Measurements from ENCODE around the gene UVSSA.

UVSSA gene

GRCh38 chr4:1380368-1381151 is 33.6 kb downstream of the UVSSA start:
- CTCF ChIA-PET, result no interaction called here

GRCh38 chr4:1381181-1381621 is 34.2 kb downstream of the UVSSA start:
- DNase-seq (ENCODE audit: extremely low spot score), result no peak
- TF ChIP-seq, protein P1, sequence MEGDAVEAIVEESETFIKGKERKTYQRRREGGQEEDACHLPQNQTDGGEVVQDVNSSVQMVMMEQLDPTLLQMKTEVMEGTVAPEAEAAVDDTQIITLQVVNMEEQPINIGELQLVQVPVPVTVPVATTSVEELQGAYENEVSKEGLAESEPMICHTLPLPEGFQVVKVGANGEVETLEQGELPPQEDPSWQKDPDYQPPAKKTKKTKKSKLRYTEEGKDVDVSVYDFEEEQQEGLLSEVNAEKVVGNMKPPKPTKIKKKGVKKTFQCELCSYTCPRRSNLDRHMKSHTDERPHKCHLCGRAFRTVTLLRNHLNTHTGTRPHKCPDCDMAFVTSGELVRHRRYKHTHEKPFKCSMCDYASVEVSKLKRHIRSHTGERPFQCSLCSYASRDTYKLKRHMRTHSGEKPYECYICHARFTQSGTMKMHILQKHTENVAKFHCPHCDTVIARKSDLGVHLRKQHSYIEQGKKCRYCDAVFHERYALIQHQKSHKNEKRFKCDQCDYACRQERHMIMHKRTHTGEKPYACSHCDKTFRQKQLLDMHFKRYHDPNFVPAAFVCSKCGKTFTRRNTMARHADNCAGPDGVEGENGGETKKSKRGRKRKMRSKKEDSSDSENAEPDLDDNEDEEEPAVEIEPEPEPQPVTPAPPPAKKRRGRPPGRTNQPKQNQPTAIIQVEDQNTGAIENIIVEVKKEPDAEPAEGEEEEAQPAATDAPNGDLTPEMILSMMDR (IDR thresholded peaks at IDR 0.05; ENCODE audit: control extremely low read depth, extremely low read depth, low read depth, missing control alignments), result no peak
- ChIA-PET CTCF (no interaction called here), POLR2A (interaction anchor here (0.7 kb wide), 1 partner anchor 416 kb away, joined by 7 read pairs; no protein-coding TSS in a partner anchor)

More at GRCh38 chr4:1380368-1381151, 33.6 kb downstream of the UVSSA start:
- POLR2A ChIA-PET, result no interaction called here
- TF ChIP-seq, protein P1 (IDR thresholded peaks at IDR 0.05; ENCODE audit: control extremely low read depth, extremely low read depth, low read depth, missing control alignments), result no peak
- DNase-seq (ENCODE audit: extremely low spot score), result no peak

DNA sequence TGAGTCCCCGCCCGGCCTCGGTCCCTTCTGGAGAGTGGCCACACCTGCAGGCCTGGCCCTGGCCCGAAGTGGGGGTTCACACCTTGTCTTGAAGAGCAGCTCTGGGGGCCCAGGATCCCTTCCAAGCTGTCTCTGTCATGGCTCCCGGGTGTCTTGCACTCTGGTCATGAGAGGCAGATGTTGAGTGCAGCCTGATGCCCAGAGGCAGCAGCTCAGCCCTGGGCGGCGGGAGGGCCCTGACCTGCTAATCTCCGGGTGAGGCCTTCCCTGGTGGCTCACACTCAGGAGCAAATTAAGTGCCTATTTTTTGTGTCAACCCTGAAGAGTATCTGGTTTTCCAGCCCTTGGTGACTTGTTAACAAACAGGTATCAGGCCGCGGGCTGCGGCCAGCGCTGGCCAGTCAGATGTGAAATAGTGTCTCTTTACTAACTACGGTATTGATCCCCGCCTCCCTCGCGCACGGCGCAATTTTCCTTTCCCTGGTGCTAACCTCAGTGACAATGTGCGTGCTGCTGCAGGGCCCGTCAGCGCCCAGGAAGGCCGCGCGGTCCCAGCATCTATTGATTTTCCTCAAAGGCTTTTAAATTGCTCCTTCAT is 35.0 kb downstream of the UVSSA start:
- CTCF ChIA-PET, result no interaction called here
- POLR2A ChIA-PET, result interaction anchor here (0.7 kb wide), 1 partner anchor 417 kb away, joined by 7 read pairs; no protein-coding TSS in a partner anchor
- TF ChIP-seq, protein P1 (IDR thresholded peaks at IDR 0.05; ENCODE audit: control extremely low read depth, extremely low read depth, low read depth, missing control alignments), result no peak
- DNase-seq (ENCODE audit: extremely low spot score), result no peak

DNA sequence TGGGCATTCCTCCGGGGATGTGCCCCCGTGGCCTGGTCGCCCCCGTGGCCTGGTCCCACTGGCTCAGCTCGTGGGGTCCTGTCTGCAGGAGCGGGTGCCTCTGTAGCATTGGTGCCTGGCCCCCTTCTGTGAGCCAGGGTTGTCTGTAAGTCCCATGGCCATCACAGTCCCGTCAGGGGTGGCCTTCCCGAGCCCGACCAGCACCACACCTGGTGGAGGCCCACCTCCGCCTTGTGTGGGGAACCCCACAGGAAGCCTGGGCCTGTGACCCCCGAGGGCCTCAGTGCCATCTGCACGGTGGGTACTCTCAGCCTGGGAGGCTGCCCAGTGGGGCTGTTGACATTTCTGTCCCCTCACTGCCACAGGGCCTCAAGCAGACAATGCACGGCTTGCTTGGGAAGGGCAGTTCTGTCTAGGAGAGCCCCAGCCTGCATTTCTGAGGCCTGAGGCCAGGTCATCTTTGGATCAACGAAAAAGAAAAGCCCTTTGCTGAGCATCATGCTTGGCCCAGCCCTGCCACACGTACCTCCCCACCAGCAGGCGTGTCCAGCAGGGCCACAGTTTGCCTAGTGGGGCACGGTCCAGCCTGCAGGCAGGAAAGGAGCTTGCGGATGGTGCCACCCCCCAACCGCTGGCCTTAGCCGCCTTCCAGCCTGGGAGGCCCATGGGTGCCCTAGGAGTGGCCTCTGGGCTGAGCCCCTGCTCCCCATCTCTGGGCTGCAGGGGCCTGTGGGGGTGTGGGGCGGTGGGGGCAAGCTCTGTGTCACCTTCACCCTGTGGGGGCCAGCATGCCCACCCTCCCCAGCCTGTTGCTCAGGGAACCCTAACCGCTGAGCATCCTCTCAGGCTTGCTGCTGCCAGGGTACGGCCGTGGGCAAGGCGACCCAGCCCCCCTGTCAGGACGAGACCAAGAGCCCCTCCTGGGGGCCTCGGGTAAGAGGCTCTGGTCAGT is 36.0 kb downstream of the UVSSA start:
- TF ChIP-seq, protein P1 (IDR thresholded peaks at IDR 0.05; ENCODE audit: control extremely low read depth, extremely low read depth, low read depth, missing control alignments), result no peak
- ChIA-PET CTCF (no interaction called here), POLR2A (no interaction called here)
- no peak for DNase-seq (ENCODE audit: extremely low spot score)

GRCh38 chr4:1383728-1384591 is 37.0 kb downstream of the UVSSA start:
- ChIA-PET CTCF (no interaction called here), POLR2A (no interaction called here)
- TF ChIP-seq, protein P1 (IDR thresholded peaks at IDR 0.05; ENCODE audit: control extremely low read depth, extremely low read depth, low read depth, missing control alignments), result no peak
- DNase-seq (ENCODE audit: extremely low spot score), result no peak

Measured in GM10248 (cell line).